HL-60 (cell line): ENCODE measurements around the gene CHADL.

ENCODE experiments used
- POLR2AphosphoS5 ChIP-seq: IDR thresholded peaks from 2 replicates; pipeline ENCODE4 v1.6.1; 2012; ENCODE audit warnings: low read depth
- TF ChIP-seq, protein P1 (sequence below): IDR thresholded peaks from 2 replicates; pipeline ENCODE4 v1.6.1; 2012; ENCODE audit warnings: low read depth; ENCODE audit not compliant: insufficient replicate concordance
- TF ChIP-seq, protein P2 (sequence below): IDR thresholded peaks from one replicate; pipeline ENCODE4 v1.5.1; 2011; ENCODE audit warnings: low read length, control low read depth, inconsistent platforms; ENCODE audit not compliant: insufficient read depth

GRCh38 chr22:41238570-41239442 lies 1.9 kb downstream of the CHADL start:
- TF ChIP-seq, protein P1, sequence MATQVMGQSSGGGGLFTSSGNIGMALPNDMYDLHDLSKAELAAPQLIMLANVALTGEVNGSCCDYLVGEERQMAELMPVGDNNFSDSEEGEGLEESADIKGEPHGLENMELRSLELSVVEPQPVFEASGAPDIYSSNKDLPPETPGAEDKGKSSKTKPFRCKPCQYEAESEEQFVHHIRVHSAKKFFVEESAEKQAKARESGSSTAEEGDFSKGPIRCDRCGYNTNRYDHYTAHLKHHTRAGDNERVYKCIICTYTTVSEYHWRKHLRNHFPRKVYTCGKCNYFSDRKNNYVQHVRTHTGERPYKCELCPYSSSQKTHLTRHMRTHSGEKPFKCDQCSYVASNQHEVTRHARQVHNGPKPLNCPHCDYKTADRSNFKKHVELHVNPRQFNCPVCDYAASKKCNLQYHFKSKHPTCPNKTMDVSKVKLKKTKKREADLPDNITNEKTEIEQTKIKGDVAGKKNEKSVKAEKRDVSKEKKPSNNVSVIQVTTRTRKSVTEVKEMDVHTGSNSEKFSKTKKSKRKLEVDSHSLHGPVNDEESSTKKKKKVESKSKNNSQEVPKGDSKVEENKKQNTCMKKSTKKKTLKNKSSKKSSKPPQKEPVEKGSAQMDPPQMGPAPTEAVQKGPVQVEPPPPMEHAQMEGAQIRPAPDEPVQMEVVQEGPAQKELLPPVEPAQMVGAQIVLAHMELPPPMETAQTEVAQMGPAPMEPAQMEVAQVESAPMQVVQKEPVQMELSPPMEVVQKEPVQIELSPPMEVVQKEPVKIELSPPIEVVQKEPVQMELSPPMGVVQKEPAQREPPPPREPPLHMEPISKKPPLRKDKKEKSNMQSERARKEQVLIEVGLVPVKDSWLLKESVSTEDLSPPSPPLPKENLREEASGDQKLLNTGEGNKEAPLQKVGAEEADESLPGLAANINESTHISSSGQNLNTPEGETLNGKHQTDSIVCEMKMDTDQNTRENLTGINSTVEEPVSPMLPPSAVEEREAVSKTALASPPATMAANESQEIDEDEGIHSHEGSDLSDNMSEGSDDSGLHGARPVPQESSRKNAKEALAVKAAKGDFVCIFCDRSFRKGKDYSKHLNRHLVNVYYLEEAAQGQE: no peak
- TF ChIP-seq, protein P2, sequence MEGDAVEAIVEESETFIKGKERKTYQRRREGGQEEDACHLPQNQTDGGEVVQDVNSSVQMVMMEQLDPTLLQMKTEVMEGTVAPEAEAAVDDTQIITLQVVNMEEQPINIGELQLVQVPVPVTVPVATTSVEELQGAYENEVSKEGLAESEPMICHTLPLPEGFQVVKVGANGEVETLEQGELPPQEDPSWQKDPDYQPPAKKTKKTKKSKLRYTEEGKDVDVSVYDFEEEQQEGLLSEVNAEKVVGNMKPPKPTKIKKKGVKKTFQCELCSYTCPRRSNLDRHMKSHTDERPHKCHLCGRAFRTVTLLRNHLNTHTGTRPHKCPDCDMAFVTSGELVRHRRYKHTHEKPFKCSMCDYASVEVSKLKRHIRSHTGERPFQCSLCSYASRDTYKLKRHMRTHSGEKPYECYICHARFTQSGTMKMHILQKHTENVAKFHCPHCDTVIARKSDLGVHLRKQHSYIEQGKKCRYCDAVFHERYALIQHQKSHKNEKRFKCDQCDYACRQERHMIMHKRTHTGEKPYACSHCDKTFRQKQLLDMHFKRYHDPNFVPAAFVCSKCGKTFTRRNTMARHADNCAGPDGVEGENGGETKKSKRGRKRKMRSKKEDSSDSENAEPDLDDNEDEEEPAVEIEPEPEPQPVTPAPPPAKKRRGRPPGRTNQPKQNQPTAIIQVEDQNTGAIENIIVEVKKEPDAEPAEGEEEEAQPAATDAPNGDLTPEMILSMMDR: no peak
- no peak for TF ChIP-seq POLR2AphosphoS5
